HG02798 (cell line): ENCODE data around the gene NRG4.
"Not testable (repeated sequence)": the region's sequence is repeated elsewhere in the genome, so short reads cannot be mapped to it uniquely, and the experiment has no call there.

Experiments used
- ATAC-seq: cut with Tn5 transposase; IDR thresholded peaks from one replicate; pipeline ENCODE4 v1.9.1; 2021; ENCODE audit warnings: mild to moderate bottlenecking; ENCODE audit not compliant: unreplicated experiment, poor library complexity

The NRG4 gene

DNA sequence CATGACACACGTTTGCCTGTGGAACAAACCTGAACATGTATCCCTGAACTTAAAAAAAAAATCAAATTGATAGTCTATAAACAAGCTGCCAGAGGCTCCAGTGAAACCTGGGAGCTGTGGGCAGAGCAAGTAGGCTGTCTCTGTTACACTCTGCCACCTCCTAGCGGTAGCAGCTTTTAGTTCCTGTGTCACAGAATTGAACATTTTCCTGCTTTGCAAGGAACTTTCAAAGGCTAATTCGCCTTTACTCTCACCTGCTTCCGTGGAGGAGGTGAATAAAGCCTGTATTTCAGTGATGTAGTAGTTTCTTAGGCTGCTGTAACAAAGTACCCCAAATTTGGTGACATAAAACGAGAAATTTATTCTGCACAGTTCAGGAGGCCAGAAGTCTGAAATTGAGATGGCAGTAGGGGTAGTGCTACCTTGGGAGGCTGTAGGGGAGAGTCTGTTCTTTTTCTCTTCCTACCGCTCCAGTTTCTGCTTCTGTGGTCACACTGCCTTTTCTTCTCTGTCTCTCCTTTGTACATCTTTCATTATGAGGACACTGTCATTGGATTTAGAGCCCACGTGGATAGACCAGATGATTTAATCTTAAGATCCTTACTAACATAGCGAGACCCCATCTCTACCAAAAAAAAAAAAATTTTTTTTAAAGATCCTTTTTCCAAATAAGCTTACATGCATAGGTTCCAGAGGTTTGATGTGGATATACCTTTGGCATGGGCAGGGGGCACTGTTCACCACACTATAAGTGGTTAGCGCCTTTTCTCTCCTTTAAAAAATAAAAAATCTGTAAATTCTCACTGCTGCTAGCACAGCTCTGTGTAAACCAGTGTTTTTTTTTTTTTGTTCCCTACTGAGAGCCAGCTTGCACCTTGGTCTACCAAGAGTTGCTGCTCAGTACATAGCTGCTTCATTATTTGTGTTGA is 83.3 kb downstream of the NRG4 start:
- no peak for ATAC-seq

DNA sequence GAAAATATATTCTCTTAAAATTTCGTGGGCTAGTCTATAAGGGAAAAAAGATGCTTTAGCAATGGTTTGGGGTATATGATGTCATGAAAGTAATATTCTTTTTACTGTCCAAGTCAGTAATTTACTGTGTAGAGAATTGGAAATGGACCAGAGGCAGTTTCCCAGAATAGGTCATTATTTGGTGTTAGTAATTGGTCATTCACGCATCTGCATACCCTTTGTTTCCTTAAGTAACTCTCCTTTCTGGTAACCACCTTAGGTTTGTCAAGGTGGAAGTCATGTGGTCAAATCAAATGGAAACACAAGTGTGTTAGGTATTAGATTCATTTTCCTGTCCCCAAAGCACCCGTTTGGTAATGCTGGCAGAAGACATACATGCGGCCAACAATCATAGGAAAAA is 84.6 kb downstream of the NRG4 start:
- no peak for ATAC-seq

DNA sequence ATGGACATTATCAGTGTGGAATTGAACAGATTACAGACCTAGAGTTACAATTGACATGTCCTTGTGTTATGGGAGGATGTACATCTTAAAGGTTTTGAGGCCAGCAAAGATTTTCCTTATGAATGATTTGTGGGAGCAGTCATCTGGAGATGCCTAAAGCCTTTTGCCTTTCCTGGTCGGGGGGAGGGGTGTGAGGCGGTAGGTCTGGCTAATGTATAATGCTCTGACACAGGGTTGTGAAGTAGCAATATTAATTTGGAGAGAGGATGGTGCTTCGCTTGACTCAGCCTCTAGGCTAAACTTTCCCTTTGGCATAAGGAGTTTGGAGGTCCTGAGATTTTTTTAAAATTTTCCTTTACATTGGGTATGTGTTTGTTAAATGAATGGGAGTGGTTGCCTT is 85.3 kb downstream of the NRG4 start:
- ATAC-seq: no peak

DNA sequence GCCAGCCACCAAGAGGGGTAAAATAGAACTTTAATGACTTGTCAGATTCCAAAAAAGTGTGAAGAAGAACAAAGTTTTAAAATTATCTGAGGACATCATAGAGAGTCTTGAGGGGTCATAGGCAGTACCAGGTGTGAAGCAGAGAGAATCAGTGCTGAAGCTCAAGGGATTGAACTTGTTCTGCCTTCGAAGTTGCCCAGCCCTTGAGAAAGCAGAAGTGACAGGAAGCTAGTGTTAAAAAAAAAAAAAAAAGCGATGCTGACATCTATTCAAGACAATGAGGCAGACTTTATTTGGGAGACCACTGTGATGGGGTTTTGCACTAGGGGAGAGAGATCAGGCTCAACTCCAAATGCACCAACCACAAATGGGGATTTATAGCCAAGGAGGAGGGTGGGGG is 86.8 kb downstream of the NRG4 start:
- ATAC-seq: no peak

DNA sequence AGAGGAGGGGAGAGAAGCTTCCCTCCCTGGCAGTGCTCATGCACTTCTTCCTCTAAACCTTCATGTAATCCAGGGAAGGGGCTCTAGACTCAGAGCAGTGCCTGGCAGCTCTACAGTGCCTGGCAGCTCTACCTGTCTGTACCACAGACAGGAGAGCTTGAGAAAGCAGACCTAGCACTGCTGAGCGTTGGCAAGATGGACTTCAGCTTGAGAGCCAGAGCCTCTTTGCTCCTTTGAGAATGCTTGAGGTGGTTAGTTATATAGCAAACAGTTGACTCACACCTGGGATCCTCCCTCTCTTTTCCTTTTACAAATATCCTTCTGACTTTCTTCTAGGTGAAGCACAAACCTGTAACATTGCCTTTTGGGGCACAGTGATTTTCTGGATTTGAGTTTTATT is 87.6 kb downstream of the NRG4 start:
- no peak for ATAC-seq

DNA sequence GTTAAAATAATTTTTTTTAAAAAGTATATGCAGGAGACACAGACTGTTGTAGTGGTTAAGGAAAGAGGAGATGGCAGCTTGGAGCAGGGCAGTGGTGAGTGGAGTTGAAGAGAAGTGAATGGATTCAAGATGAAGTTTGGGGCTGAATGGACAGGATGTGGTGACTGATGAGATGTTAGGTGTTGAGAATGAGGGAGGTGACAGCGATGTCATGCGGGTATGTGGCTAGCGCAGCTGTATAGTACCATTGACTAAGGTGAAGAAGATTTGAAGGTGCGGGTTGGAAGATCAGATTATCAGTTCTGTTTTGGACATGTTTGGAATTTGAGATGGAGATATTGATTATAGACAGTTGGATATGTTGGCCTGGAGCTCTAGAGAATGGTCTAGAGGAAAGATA is 88.5 kb downstream of the NRG4 start:
- ATAC-seq: no peak

DNA sequence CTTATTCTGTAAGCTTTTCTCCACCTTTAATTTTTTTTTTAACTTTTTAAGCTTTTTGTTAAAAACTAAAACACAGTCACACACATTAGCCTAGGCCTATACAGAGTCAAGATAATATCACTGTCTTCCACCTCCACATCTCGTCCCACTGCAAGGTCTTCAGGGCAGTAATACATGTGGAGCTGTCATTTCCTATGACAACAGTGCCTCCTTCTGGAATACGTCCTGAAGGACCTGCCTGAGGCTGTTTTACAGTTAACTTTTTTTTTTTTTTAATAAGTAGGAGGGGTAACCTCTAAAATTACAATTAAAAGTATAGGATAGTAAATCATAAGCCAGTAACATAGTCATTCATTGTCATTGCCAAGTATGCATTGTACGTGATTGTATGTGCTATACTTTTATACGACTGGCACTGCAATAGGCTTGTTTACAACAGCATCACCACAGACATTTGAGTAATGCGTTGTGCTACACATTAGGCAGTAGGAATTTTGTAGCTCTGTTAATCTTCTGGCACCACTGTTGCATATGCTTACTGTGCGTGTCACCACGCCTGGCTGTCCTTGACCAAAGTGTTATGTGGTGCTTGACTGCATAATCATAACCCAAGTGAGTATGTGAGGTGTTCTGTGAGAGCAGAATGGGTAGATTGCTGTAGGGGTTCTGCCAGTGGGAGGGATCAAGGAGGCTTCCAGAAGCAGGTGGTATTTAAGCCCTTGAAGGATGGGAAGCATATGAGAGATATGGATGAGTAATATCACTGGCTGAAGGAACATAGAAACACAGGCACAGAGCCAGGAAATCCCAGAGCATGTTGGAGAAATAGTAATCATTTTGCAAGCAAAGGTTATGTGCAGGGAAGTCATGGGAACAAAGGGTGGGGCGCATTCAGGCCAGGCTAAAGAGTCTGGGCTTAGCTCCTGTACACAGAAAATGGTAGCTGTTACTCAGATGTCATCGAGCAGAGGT is 90.2 kb downstream of the NRG4 start:
- ATAC-seq: no peak

DNA sequence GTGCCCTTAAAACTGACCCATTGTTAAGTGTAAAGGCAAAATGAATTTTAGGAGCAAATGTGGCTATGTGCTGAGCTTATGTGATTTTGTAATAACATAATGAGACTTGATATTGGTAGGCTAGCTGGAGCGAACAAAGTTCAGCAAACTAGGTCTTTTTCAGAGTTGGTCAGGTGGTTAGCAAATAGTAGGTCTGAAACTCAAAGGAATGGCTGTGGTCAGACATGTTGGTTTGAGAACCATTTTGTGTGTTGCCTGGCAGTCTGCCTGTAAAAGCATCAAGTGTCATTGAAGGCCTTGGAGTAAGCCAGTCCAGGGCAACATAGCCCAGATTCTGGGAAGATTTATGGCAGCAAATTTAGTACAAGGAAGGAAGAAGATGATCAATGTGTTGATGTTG is 92.1 kb downstream of the NRG4 start:
- ATAC-seq: no peak

DNA sequence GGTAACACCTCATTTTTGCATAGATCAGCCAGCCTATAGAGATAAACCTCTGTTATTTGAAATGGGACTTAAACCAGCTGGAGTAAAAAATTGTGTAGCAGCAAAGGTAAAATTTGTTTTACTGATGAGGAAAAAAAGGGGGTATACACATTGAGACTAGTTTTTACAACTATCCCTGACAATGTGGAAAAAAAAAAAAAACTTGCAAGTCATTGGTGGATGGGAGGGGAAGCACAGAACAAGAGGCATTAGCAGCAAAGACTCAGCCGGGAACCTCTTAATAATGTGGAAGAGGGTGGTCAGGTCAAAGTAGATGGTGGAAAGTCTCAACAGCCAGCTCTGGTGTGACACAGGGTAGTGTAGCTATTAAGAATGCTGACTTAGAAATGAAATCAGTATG is 94.1 kb downstream of the NRG4 start:
- ATAC-seq: no peak

DNA sequence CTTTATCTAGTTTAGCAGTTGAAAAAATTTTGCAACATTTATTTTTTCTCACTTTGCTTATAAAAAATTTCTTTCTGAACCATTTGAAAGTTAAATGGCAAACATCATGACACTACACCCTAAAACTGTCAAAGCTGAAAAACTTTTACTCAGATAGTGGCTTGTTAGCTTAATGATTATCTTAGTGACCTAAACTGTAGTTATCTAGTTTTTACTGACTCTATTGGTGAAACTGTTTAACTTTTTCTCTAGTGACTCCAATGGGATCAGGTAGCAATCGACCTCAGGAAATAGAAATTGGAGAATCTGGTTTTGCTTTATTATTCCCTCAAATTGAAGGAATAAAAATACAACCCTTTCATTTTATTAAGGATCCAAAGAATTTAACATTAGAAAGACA is 95.2 kb downstream of the NRG4 start:
- ATAC-seq: no peak

DNA sequence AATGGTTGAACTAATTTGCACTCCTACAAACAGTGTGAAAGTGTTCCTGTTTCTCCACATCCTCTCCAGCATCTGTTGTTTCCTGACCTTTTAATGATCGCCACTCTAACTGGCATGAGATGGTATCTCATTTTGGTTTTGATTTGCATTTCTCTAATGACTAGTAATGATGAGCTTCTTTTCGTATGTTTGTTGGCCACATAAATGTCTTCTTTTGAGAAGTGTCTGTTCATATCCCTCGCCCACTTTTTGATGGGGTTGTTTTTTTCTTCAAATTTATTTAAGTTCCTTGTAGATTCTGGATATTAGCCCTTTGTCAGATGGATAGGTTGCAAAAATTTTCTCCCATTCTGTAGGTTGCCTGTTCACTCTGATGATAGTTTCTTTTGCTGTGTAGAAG is 101.9 kb downstream of the NRG4 start:
- ATAC-seq: not testable (repeated sequence)

DNA sequence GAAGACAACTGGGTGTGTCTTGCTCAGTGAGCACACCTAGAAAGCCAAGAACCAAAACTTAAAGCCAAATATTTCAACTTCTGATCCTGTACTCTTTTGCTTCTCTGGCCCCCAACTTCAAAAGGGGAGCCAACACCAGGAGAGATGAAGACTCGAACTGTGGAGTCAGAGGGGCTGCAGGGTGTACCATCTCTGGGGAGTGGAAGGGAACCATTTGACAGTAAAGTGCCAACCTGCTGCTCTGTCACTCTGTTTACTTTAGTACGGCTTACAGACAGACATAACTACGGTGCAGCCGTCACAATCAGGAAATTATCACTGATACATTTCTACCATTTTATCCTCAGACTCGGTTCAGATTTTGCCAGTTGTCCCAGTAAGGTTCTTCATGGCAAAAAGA is 107.0 kb downstream of the NRG4 start:
- ATAC-seq: no peak

DNA sequence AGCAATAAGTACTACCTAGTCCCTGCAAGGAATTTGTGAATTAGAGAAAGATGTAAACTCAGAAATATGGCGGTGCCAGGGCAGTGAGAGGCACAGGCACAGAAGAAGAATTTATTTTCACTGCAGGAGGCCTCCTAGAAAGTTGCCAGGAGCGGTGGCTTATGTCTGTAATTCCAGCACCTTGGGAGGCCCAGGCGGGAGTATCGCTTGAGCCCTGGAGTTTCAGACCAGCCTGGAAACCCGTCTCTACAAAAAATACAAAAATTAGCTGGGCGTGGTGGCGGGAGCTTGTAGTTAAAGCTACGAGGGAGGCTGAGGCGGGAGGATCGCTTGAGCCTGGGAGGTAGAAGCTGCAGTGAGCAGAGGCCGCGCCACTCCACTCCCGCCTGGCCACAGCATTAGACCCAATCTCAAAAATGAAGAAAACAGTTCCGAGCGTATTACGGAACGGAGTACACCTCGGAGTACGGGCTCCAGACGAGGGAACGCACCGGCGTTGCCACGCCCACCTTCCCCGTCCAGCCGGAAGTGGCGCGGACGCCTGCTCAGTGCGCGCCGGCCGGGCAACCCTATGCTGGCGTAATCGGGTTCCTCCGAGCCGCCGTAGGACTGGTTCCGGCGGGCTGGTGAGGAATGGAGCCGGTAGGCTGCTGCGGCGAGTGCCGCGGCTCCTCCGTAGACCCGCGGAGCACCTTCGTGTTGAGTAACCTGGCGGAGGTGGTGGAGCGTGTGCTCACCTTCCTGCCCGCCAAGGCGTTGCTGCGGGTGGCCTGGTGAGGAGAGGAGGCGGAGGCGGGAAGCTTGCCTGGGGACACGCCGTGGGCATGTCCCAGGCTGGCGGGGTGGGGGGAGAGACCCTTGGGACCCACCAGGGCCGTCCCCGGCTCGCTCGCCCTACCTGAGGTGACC is 108.6 kb downstream of the NRG4 start, which contains the start of gene FBXO22:
Gene FBXO22 (plus strand): TSS at position 548 of the 909 bp plus-strand sequence. CDS start 86 bp downstream, at position 634.
- ATAC-seq: peak; percentile 96

DNA sequence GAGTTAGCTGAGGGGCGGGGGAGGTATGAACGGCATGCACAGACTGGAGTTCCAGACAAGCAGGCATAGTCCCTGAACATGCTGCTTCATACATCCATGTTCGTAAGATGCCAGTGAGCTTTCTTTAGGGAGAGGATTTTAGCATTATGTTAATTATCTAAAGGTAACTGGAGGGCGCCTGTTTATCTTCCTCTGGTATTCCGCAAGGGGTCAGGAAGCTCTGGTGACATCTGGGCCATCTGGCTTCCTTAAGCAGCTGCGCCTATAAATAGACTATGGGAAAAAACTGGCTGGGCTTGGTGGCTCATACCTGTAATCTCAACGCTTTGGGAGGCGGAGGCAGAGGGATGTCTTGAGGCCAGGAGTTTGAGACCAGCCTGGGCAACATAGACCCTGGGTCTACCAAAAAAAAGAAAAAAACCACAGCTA is 110.1 kb downstream of the NRG4 start:
- no peak for ATAC-seq

DNA sequence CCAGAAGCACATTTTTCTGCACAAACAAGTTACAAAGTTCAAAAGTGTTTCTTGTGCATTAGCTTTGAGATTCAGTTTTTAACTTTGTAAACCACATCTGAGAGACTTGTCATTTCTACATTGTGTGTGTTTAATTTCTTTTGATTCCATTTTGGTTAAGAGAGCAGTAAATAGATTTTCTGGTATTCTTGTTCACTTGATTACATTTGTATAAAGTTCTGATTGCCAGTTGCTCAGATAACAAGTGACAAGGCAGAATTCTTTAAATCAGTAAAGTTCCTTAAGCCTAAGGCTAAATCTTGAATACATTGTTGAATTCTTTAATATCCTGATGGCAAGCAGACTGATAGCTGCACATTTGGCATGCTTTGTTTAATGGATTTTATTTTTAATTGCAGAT is 111.6 kb downstream of the NRG4 start:
- no peak for ATAC-seq

DNA sequence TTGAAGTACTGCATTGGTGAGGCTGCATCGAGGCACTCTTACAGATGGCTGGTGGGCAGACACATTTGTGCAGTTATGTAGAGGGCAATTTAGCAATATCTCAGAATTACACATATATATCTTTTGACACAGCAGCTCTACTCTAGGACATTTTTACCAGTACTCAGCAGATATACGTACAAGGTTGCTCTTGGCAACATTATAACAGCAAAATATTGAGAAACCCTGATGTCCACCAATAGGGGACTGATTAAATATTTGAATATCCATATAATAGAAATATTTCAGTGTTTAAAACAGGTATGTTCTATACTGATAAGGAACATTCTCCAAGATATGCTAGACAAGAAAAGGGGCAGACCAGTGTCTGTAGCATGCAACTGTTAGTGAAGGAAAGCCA is 116.5 kb downstream of the NRG4 start:
- ATAC-seq: no peak

DNA sequence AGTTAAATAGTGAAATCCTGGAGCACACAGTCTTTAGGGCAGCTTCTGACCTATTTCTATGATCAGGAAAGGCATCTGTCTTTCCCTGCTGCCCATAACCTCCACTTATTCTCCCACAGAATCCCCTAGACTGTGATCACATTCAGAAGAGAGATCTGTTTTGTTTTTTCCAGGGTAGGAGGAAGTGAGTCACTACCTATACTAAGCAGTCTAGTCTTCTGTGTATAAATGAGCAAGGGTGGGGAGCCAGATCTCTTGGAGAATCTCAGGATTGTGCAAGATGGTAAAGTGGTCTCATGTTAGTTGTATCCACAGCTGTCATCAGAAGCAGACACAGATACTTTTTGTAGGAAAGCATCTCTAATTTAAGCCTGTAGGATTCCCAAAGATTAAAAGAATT is 120.3 kb downstream of the NRG4 start:
- no peak for ATAC-seq
